ENCODE measurements around the gene ZBTB49. TPM values are rescaled to one million over a fixed set of nuclear protein-coding genes. Genes with fewer than 3 reads are reported as not detected.
A peak's percentile ranks its signal among the peaks of the same experiment; 100 is the strongest.

The ZBTB49 gene
- total and polyA plus RNA-seq, 2 donors (not counting 3 experiments of a cell fraction or from before 2014, with no cell fraction given): 3.8 to 5.8 TPM

DNA sequence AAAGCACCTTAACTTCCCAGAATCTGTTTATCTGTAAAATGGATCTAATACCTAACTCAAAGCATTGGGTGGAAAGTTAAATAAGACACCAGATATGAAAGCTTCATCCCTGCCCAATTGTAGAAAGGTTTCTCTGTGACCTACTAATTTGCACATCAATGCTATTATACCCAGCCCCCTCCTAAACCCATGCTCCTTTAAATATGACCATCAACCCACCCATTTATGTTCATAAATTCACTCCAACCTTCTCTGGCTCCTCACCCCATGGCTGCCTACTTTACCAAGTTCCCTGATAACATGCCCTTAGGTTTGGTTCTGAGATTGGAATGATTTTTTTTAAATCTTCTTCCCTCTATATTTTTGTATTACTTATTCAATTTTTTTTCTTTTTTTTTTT, 2.0 kb upstream of the ZBTB49 start:
- Histone ChIP-seq H2AFZ (ENCODE audit: low read depth, low read length) (no peak overlapping the region), H3K9ac (replicated peaks; ENCODE audit: extremely low read depth, insufficient read depth, low read length) (no peak overlapping the region), H3K9me1 (replicated peaks; ENCODE audit: control insufficient read depth, extremely low read depth, insufficient read depth, low read length) (no peaks in the 10 kb centered on the region), H3K27ac (ENCODE audit: insufficient read depth, low read depth, low read length) (no peak overlapping the region), H3K4me1 (ENCODE audit: control insufficient read depth, extremely low read depth, insufficient read depth, low read length) (peaks cover 17% of the 10 kb centered on the region), H3K4me2 (ENCODE audit: insufficient read depth, low read length) (no peak overlapping the region), H3K79me2 (ENCODE audit: control insufficient read depth, insufficient read depth, low read length) (peaks cover 54% of the 10 kb centered on the region), H4K20me1 (replicated peaks; ENCODE audit: control insufficient read depth, extremely low read depth, insufficient read depth, low read length) (no peaks in the 10 kb centered on the region), H3K27me3 (ENCODE audit: control insufficient read depth in 2 of 2, insufficient read depth in 2 of 2, low read length in 2 of 2) (no peaks in the 10 kb centered on the region), H3K36me3 (ENCODE audit: control insufficient read depth in 2 of 2, extremely low read depth in 1 of 2, insufficient read depth in 2 of 2, low read length in 2 of 2) (peaks cover 0 to 2% of the 10 kb centered on the region in 2 experiments), H3K9me3 (replicated peaks; ENCODE audit: control insufficient read depth, insufficient read depth, low read length) (no peaks in the 10 kb centered on the region), H3K4me3 (replicated peaks in 1 of 3; ENCODE audit: insufficient read depth in 1 of 3, low read depth in 1 of 3, low read length in 3 of 3) (no peak overlapping the region)
- POLR2A ChIA-PET: no interaction called here
- TF ChIP-seq MYC (IDR thresholded peaks at IDR 0.05; ENCODE audit: low read depth, low read length) (no peak), FOS (IDR thresholded peaks at IDR 0.05; ENCODE audit: borderline replicate concordance, insufficient read depth, low read length) (no peak)
- dilution Hi-C loops (cut with MboI; ENCODE audit: extremely low pct_ligation_motif_present, low sequenced_read_pairs) (no loop called here), intact Hi-C loops (cut with micrococcal nuclease) (no loop called here)
- FAIRE-seq: no peak
- CTCF ChIA-PET: no interaction called here
- BruUV-seq (replicated peaks): no TSS peak
- no peak for DNase-seq (ENCODE audit: low read depth, low spot score)

DNA sequence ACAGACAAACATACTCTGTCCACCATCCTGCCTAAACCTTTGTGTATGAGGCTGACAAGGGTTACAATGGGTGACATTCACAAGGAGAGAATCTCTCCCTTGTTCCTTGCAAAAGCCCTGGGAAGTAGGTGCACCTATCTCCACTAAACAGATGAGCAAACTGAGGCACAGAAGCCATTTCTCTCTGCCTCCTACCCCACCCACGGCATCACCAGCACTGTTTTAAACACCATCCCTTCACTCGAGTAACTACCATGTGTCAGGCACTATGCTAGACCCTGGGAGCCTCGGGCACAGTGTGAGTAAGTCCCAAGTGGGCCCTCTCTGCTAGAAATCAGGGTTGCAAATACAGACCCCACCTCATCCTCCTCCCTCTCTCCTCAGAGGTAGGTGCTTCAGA, 996 bp upstream of the ZBTB49 start:
- CTCF ChIA-PET: no interaction called here
- FAIRE-seq (no peak), DNase-seq (ENCODE audit: low read depth, low spot score) (no peak)
- Histone ChIP-seq H3K9me3 (replicated peaks; ENCODE audit: control insufficient read depth, insufficient read depth, low read length) (no peaks in the 10 kb centered on the region), H3K4me1 (ENCODE audit: control insufficient read depth, extremely low read depth, insufficient read depth, low read length) (peaks cover 17% of the 10 kb centered on the region), H3K4me3 (replicated peaks in 1 of 3; ENCODE audit: insufficient read depth in 1 of 3, low read depth in 1 of 3, low read length in 3 of 3) (peak overlapping the region; percentile 81 to 94 (median 89)), H3K4me2 (ENCODE audit: insufficient read depth, low read length) (peak overlapping the region; percentile 67), H3K9ac (replicated peaks; ENCODE audit: extremely low read depth, insufficient read depth, low read length) (peak overlapping the region; percentile 74), H3K36me3 (ENCODE audit: control insufficient read depth in 2 of 2, extremely low read depth in 1 of 2, insufficient read depth in 2 of 2, low read length in 2 of 2) (peaks cover 0 to 2% of the 10 kb centered on the region in 2 experiments), H3K27me3 (ENCODE audit: control insufficient read depth in 2 of 2, insufficient read depth in 2 of 2, low read length in 2 of 2) (no peaks in the 10 kb centered on the region), H3K79me2 (ENCODE audit: control insufficient read depth, insufficient read depth, low read length) (peaks cover 61% of the 10 kb centered on the region), H3K27ac (ENCODE audit: insufficient read depth, low read depth, low read length) (no peak overlapping the region), H3K9me1 (replicated peaks; ENCODE audit: control insufficient read depth, extremely low read depth, insufficient read depth, low read length) (no peaks in the 10 kb centered on the region), H2AFZ (ENCODE audit: low read depth, low read length) (no peak overlapping the region), H4K20me1 (replicated peaks; ENCODE audit: control insufficient read depth, extremely low read depth, insufficient read depth, low read length) (no peaks in the 10 kb centered on the region)
- dilution Hi-C loops (cut with MboI; ENCODE audit: extremely low pct_ligation_motif_present, low sequenced_read_pairs) (no loop called here), intact Hi-C loops (cut with micrococcal nuclease) (no loop called here)
- TF ChIP-seq FOS (IDR thresholded peaks at IDR 0.05; ENCODE audit: borderline replicate concordance, insufficient read depth, low read length) (no peak), EZH2 (IDR thresholded peaks at IDR 0.05; ENCODE audit: borderline replicate concordance, low read depth, low read length, severe bottlenecking) (no peak), JUN (IDR thresholded peaks at IDR 0.05; ENCODE audit: borderline replicate concordance, insufficient read depth, insufficient read length, low read depth) (no peak), GATA2 (IDR thresholded peaks at IDR 0.05; ENCODE audit: insufficient read depth, insufficient read length, low read depth, low read length) (no peak), POLR2AphosphoS5 (IDR thresholded peaks at IDR 0.05; ENCODE audit: insufficient read depth, low read depth, low read length) (no peak), POLR2A (IDR thresholded peaks at IDR 0.05; ENCODE audit: low read depth, low read length) (no peak), MYC (IDR thresholded peaks at IDR 0.05; ENCODE audit: low read depth, low read length) (no peak)
- TF ChIP-seq, protein P1, sequence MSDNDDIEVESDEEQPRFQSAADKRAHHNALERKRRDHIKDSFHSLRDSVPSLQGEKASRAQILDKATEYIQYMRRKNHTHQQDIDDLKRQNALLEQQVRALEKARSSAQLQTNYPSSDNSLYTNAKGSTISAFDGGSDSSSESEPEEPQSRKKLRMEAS (IDR thresholded peaks at IDR 0.05; ENCODE audit: insufficient read depth, insufficient read length): no peak
- TF ChIP-seq, protein P2, sequence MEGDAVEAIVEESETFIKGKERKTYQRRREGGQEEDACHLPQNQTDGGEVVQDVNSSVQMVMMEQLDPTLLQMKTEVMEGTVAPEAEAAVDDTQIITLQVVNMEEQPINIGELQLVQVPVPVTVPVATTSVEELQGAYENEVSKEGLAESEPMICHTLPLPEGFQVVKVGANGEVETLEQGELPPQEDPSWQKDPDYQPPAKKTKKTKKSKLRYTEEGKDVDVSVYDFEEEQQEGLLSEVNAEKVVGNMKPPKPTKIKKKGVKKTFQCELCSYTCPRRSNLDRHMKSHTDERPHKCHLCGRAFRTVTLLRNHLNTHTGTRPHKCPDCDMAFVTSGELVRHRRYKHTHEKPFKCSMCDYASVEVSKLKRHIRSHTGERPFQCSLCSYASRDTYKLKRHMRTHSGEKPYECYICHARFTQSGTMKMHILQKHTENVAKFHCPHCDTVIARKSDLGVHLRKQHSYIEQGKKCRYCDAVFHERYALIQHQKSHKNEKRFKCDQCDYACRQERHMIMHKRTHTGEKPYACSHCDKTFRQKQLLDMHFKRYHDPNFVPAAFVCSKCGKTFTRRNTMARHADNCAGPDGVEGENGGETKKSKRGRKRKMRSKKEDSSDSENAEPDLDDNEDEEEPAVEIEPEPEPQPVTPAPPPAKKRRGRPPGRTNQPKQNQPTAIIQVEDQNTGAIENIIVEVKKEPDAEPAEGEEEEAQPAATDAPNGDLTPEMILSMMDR (IDR thresholded peaks at IDR 0.05; ENCODE audit: extremely low read depth in 1 of 2, insufficient read depth in 1 of 2, low read depth in 1 of 2, low read length in 2 of 2): no peak
- no TSS peak for BruUV-seq (replicated peaks)
- POLR2A ChIA-PET: no interaction called here

All from endothelial cell of umbilical vein (primary cell).